GM12875 (cell line): Measurements from ENCODE around the gene ERVK3-1.

Experiments
- H3K4me3 ChIP-seq: one replicate; pipeline ENCODE4 v1.5.1; 2011; ENCODE audit warnings: low read depth, low read length, control low read depth
- TF ChIP-seq, protein P1 (sequence below): IDR thresholded peaks from 2 replicates; pipeline ENCODE4 v1.5.1; 2011; ENCODE audit warnings: low read depth, mild to moderate bottlenecking, control low read depth, inconsistent platforms, low read length, moderate library complexity, borderline replicate concordance; ENCODE audit not compliant: insufficient read depth

The ERVK3-1 gene

DNA sequence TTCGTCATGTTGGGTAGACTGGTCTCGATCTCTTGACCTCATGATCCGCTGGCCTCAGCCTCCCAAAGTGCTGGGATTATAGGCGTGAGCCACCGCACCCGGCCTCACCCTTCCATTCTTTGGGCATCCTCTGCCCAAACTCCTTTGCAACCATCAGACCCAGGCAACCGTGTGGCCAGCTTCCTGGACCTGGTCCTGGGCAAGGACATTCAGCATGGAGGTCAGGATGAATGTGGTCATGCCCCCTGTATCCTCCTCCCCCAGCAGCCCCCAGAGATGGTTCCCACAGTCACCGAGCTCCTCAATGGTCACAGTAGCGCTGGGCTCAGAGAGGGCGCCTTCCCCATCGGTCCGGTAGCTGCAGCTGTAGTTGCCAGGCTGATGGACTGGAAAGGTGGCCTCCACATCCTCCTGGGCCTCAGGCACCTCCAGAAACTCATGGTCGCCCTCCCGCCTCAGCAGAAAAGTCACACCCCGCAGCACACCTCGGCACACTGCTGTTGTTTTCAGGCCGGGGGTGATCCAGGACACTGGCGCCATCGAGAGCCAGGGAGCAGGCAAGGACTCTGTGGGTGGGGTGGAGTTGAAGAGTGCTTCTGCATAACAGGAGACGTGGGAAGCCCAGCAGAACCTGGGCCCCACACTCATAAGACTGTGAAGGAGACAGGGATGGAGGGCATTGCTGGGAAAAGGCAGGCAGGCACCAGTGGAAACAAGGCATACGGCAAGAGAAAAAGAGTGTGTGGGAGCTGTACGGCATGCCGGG is 47.0 kb downstream of the ERVK3-1 start:
- TF ChIP-seq, protein P1, sequence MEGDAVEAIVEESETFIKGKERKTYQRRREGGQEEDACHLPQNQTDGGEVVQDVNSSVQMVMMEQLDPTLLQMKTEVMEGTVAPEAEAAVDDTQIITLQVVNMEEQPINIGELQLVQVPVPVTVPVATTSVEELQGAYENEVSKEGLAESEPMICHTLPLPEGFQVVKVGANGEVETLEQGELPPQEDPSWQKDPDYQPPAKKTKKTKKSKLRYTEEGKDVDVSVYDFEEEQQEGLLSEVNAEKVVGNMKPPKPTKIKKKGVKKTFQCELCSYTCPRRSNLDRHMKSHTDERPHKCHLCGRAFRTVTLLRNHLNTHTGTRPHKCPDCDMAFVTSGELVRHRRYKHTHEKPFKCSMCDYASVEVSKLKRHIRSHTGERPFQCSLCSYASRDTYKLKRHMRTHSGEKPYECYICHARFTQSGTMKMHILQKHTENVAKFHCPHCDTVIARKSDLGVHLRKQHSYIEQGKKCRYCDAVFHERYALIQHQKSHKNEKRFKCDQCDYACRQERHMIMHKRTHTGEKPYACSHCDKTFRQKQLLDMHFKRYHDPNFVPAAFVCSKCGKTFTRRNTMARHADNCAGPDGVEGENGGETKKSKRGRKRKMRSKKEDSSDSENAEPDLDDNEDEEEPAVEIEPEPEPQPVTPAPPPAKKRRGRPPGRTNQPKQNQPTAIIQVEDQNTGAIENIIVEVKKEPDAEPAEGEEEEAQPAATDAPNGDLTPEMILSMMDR: no peak
- H3K4me3 ChIP-seq: no peak overlapping the region

DNA sequence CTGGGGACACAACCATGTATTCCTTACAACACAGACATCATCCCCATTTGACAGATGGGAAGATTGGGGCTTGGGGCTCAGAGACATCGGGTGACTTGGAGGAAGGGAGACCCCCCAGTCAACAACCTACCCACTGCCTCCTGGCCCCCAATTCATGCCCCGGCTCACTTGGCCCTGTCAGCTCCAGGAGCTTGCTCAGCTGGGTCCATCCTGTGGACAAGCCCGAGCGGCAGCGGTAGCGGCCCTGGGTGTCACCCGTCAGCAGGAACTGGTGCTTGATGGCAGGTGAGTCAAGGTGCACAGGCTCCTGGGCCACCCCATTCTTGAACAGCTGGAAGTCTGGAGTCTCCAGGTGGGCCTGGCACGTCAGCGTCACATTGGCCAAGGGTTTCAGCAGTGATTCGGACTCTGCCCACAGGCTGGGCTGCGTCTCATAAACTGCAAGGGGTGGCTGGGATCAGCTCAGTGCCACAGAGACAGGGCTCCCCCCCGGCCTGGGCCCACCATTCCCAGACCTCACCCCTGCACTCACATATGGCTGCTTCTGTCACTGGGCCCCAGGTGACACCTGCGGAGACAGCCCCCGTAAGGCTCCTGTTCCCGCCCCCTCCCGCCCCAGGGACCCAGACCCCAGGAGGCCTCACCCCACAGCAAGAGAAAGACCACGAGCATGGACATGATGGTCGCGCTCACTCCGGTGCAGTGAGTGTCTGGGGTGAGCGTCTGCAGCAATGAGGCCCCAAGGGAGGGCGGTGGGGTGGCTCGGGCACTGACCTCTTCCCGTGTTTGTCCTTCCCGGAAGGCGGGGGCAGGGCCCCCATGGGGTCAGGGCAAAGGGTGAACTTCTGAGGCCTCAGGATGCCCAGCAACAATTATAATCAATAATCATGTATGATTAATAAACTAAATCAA is 47.8 kb downstream of the ERVK3-1 start, which contains the start of gene A1BG:
Gene A1BG, minus strand, starts transcription at position 733 of the 912 bp plus-strand sequence. Its CDS starts 55 bp downstream, at position 678.
- no peak within 1 kb of the TSS for H3K4me3 ChIP-seq
- TF ChIP-seq, protein P1: no peak

GRCh38 chr19:58353717-58354477 is 48.7 kb downstream of the ERVK3-1 start:
- TF ChIP-seq, protein P1: no peak

DNA sequence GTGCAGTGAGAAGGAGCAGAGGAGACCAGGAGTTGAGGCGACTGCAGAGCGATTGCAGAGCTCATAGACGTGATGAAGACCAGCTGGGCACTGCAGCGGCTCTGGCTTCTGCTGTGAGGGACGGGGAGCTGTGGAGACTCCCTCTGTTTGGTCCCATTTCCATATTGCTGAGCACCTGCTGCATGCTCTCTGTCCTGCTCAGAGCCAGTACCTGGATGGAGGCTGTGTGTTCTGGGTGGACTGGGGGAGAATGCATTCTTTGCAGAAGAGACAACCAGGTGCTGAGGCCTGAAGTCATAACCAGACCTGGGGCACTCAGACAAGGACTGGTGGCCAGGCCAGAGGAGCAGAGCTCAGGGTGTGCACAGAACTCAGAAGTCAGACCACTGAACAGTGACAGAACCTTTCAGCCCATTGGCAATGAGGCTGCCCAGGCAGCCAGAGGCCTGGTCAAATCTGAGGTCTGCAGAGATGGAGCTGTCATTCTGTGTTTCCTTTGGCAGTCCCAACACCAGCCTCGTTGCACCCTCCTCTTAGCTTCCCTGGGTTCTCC is 49.4 kb downstream of the ERVK3-1 start:
- H3K4me3 ChIP-seq: no peak overlapping the region
- TF ChIP-seq, protein P1: no peak

More at GRCh38 chr19:58353717-58354477, 48.7 kb downstream of the ERVK3-1 start:
- H3K4me3 ChIP-seq: no peak overlapping the region

- no peak overlapping the region for H3K4me3 ChIP-seq
- TF ChIP-seq, protein P1: no peak
Measured at GRCh38 chr19:58355215-58355796, 50.1 kb downstream of the ERVK3-1 start.

GRCh38 chr19:58355908-58356765 is 51.0 kb downstream of the ERVK3-1 start:
- no peak overlapping the region for H3K4me3 ChIP-seq
- TF ChIP-seq, protein P1: no peak
